Activated CD4-positive, alpha-beta memory T cell treated with anti-CD3 and anti-CD28 coated beads, Interleukin-2, amount 10 ng/mL, durations not matched to agents 7 days and 5 days (primary cell): ENCODE measurements around the gene JAZF1. TPM values are rescaled to one million over a fixed set of nuclear protein-coding genes. Genes with fewer than 3 reads are reported as not detected.

ENCODE experiments used
- CTCF ChIA-PET: fragments of 350-600 bp; sonication (Branson Sonifier 250); formaldehyde crosslinking; loops from one replicate; lab custom pipeline; 2021; ENCODE audit warnings: antibody characterized with exemption, inconsistent platforms; lab: Charles Lee
- POLR2A ChIA-PET: fragments of 350-600 bp; sonication (Branson Sonifier 250); formaldehyde crosslinking; loops from one replicate; lab custom pipeline; 2021; ENCODE audit warnings: antibody characterized with exemption; lab: Charles Lee
- DNase-seq: peaks from one replicate; pipeline ENCODE4 v3.0.0-alpha.2; 2020
- H3K27ac Mint-ChIP-seq: one replicate; pipeline ENCODE4 v1.8.0; 2021; ENCODE audit warnings: mild to moderate bottlenecking, mixed read lengths
- H3K27me3 Mint-ChIP-seq: one replicate; pipeline ENCODE4 v1.8.0; 2021; ENCODE audit warnings: mixed read lengths
- H3K36me3 Mint-ChIP-seq: one replicate; pipeline ENCODE4 v1.8.0; 2021; ENCODE audit warnings: low read depth, mixed read lengths
- H3K4me1 Mint-ChIP-seq: one replicate; pipeline ENCODE4 v1.8.0; 2021; ENCODE audit warnings: mixed read lengths
- H3K4me3 Mint-ChIP-seq: one replicate; pipeline ENCODE4 v1.8.0; 2021; ENCODE audit warnings: mild to moderate bottlenecking, mixed read lengths
- H3K9me3 Mint-ChIP-seq: one replicate; pipeline ENCODE4 v1.8.0; 2021; ENCODE audit warnings: mixed read lengths
- total RNA-seq, 2 experiments: library from RNA; stranded (reverse); gene quantifications; one replicate each; pipeline ENCODE4 v1.2.3, GENCODE V29; 2021

The JAZF1 gene
- 1 to 10 TPM; 7.2 to 7.3 TPM for total RNA-seq

- POLR2A ChIA-PET, result no interaction called here
Measured at GRCh38 chr7:28180364-28181147, at the start of gene JAZF1. Gene JAZF1, minus strand, starts transcription at chr7:28180795.

GRCh38 chr7:28230261-28230660 lies 49.7 kb upstream of the JAZF1 start:
- POLR2A ChIA-PET, result no interaction called here
- Mint-ChIP-seq H3K27ac (no peak overlapping the region), H3K4me1 (no peaks in the 10 kb centered on the region), H3K36me3 (no peaks in the 10 kb centered on the region), H3K27me3 (peaks cover 25% of the 10 kb centered on the region), H3K4me3 (no peak overlapping the region), H3K9me3 (no peaks in the 10 kb centered on the region)
- DNase-seq, result no peak
- CTCF ChIA-PET, result no interaction called here

More at GRCh38 chr7:28180364-28181147, at the start of gene JAZF1:
- Mint-ChIP-seq H3K4me1 (peaks cover 14% of the 10 kb centered on the region), H3K36me3 (peaks cover 6% of the 10 kb centered on the region), H3K9me3 (no peaks in the 10 kb centered on the region), H3K27me3 (peaks cover 54% of the 10 kb centered on the region), H3K4me3 (peak within 1 kb of the TSS; percentile 78), H3K27ac (peak within 1 kb of the TSS; percentile 30)
- CTCF ChIA-PET, result no interaction called here
- peak; percentile 39 for DNase-seq

GRCh38 chr7:28228396-28228795 lies 47.8 kb upstream of the JAZF1 start:
- H3K36me3 Mint-ChIP-seq, result no peaks in the 10 kb centered on the region
- no peaks in the 10 kb centered on the region for H3K9me3 Mint-ChIP-seq
- H3K27ac Mint-ChIP-seq, result no peak overlapping the region
- H3K4me1 Mint-ChIP-seq, result no peaks in the 10 kb centered on the region
- H3K27me3 Mint-ChIP-seq, result peaks cover 25% of the 10 kb centered on the region
- H3K4me3 Mint-ChIP-seq, result no peak overlapping the region
- DNase-seq, result no peak
- ChIA-PET CTCF (no interaction called here), POLR2A (no interaction called here)

- Mint-ChIP-seq H3K4me1 (no peaks in the 10 kb centered on the region), H3K36me3 (no peaks in the 10 kb centered on the region), H3K27ac (no peak overlapping the region), H3K9me3 (no peaks in the 10 kb centered on the region), H3K27me3 (peaks cover 20% of the 10 kb centered on the region), H3K4me3 (no peak overlapping the region)
- POLR2A ChIA-PET, result no interaction called here
- CTCF ChIA-PET, result no interaction called here
- DNase-seq, result no peak
Measured at GRCh38 chr7:28226003-28226402, 45.4 kb upstream of the JAZF1 start.

- ChIA-PET CTCF (no interaction called here), POLR2A (no interaction called here)
- Mint-ChIP-seq H3K9me3 (no peaks in the 10 kb centered on the region), H3K36me3 (no peaks in the 10 kb centered on the region), H3K27me3 (peaks cover 22% of the 10 kb centered on the region), H3K27ac (no peak overlapping the region), H3K4me1 (no peaks in the 10 kb centered on the region), H3K4me3 (no peak overlapping the region)
- no peak for DNase-seq
Measured at GRCh38 chr7:28225576-28225975, 45.0 kb upstream of the JAZF1 start.

GRCh38 chr7:28224675-28225074 lies 44.1 kb upstream of the JAZF1 start:
- no peak overlapping the region for H3K27ac Mint-ChIP-seq
- peaks cover 18% of the 10 kb centered on the region for H3K27me3 Mint-ChIP-seq
- no peaks in the 10 kb centered on the region for H3K36me3 Mint-ChIP-seq
- no peak for DNase-seq
- ChIA-PET POLR2A (no interaction called here), CTCF (no interaction called here)
- H3K4me1 Mint-ChIP-seq, result no peaks in the 10 kb centered on the region
- H3K9me3 Mint-ChIP-seq, result no peaks in the 10 kb centered on the region
- no peak overlapping the region for H3K4me3 Mint-ChIP-seq

- H3K27ac Mint-ChIP-seq, result no peak overlapping the region
- ChIA-PET CTCF (no interaction called here), POLR2A (no interaction called here)
- no peak overlapping the region for H3K4me3 Mint-ChIP-seq
- no peaks in the 10 kb centered on the region for H3K9me3 Mint-ChIP-seq
- DNase-seq, result no peak
- H3K4me1 Mint-ChIP-seq, result no peaks in the 10 kb centered on the region
- no peaks in the 10 kb centered on the region for H3K36me3 Mint-ChIP-seq
- peaks cover 23% of the 10 kb centered on the region for H3K27me3 Mint-ChIP-seq
Measured at GRCh38 chr7:28224172-28224571, 43.6 kb upstream of the JAZF1 start.

- H3K4me3 Mint-ChIP-seq, result no peak overlapping the region
- peaks cover 25% of the 10 kb centered on the region for H3K27me3 Mint-ChIP-seq
- no peaks in the 10 kb centered on the region for H3K36me3 Mint-ChIP-seq
- H3K27ac Mint-ChIP-seq, result no peak overlapping the region
- POLR2A ChIA-PET, result no interaction called here
- DNase-seq, result no peak
- CTCF ChIA-PET, result no interaction called here
- no peaks in the 10 kb centered on the region for H3K9me3 Mint-ChIP-seq
- H3K4me1 Mint-ChIP-seq, result no peaks in the 10 kb centered on the region
Measured at GRCh38 chr7:28222636-28223035, 42.0 kb upstream of the JAZF1 start.

- H3K27ac Mint-ChIP-seq, result no peak overlapping the region
- no peaks in the 10 kb centered on the region for H3K4me1 Mint-ChIP-seq
- no peak for DNase-seq
- CTCF ChIA-PET, result no interaction called here
- H3K4me3 Mint-ChIP-seq, result no peak overlapping the region
- POLR2A ChIA-PET, result no interaction called here
- no peaks in the 10 kb centered on the region for H3K36me3 Mint-ChIP-seq
- no peaks in the 10 kb centered on the region for H3K9me3 Mint-ChIP-seq
- peaks cover 30% of the 10 kb centered on the region for H3K27me3 Mint-ChIP-seq
Measured at GRCh38 chr7:28219793-28220192, 39.2 kb upstream of the JAZF1 start.

GRCh38 chr7:28217143-28217542 lies 36.5 kb upstream of the JAZF1 start:
- CTCF ChIA-PET, result no interaction called here
- Mint-ChIP-seq H3K36me3 (no peaks in the 10 kb centered on the region), H3K27ac (no peak overlapping the region), H3K4me1 (no peaks in the 10 kb centered on the region), H3K9me3 (no peaks in the 10 kb centered on the region), H3K27me3 (peaks cover 37% of the 10 kb centered on the region), H3K4me3 (no peak overlapping the region)
- POLR2A ChIA-PET, result no interaction called here
- no peak for DNase-seq

GRCh38 chr7:28211006-28211405 lies 30.4 kb upstream of the JAZF1 start:
- POLR2A ChIA-PET, result no interaction called here
- peaks cover 8% of the 10 kb centered on the region for H3K9me3 Mint-ChIP-seq

GRCh38 chr7:28208506-28208905 lies 27.9 kb upstream of the JAZF1 start:
- no peak overlapping the region for H3K27ac Mint-ChIP-seq
- peaks cover 8% of the 10 kb centered on the region for H3K9me3 Mint-ChIP-seq
- peaks cover 27% of the 10 kb centered on the region for H3K4me1 Mint-ChIP-seq
- ChIA-PET POLR2A (no interaction called here), CTCF (no interaction called here)
- DNase-seq, result no peak
- H3K27me3 Mint-ChIP-seq, result peaks cover 36% of the 10 kb centered on the region
- H3K4me3 Mint-ChIP-seq, result no peak overlapping the region
- H3K36me3 Mint-ChIP-seq, result peaks cover 5% of the 10 kb centered on the region

More at GRCh38 chr7:28211006-28211405, 30.4 kb upstream of the JAZF1 start:
- Mint-ChIP-seq H3K27me3 (peaks cover 40% of the 10 kb centered on the region), H3K4me1 (peaks cover 27% of the 10 kb centered on the region), H3K36me3 (peaks cover 5% of the 10 kb centered on the region), H3K4me3 (no peak overlapping the region), H3K27ac (no peak overlapping the region)
- DNase-seq, result no peak
- CTCF ChIA-PET, result no interaction called here

- no peak overlapping the region for H3K27ac Mint-ChIP-seq
- peaks cover 43% of the 10 kb centered on the region for H3K27me3 Mint-ChIP-seq
- peaks cover 27% of the 10 kb centered on the region for H3K4me1 Mint-ChIP-seq
- no peak for DNase-seq
- POLR2A ChIA-PET, result interaction anchor here (1.2 kb wide), 2 partner anchors 29 to 56 kb away, joined by 5 to 6 read pairs; no protein-coding TSS in a partner anchor
- no peak overlapping the region for H3K4me3 Mint-ChIP-seq
- peaks cover 5% of the 10 kb centered on the region for H3K36me3 Mint-ChIP-seq
- H3K9me3 Mint-ChIP-seq, result peaks cover 8% of the 10 kb centered on the region
- CTCF ChIA-PET, result no interaction called here
Measured at GRCh38 chr7:28207486-28208158, 27.0 kb upstream of the JAZF1 start.
